Cardiac muscle cell (in vitro differentiated cells and primary cell): ENCODE data around the gene XPNPEP1. TPM values are rescaled to one million over a fixed set of nuclear protein-coding genes. Genes with fewer than 3 reads are reported as not detected.

Source experiments
- DNase-seq, 2 donors: peaks; one replicate each; pipeline versions ENCODE4 v3.0.0 to v3.0.0-alpha.2; 2010 to 2017; ENCODE audit warnings: low read depth in 1 of 2, low spot score in 1 of 2
- H3K27ac ChIP-seq: fragments of 200-600 bp; sonication (generic); 2 replicates; pipeline ENCODE4 v1.5.1; 2016
- H3K27me3 ChIP-seq: fragments of 200-600 bp; sonication (generic); 2 replicates; pipeline ENCODE4 v1.6.0; 2016; ENCODE audit warnings: control low read depth
- H3K36me3 ChIP-seq: fragments of 200-600 bp; sonication (generic); 2 replicates; pipeline ENCODE4 v1.5.1; 2016; ENCODE audit warnings: control low read depth
- H3K4me1 ChIP-seq: fragments of 200-600 bp; sonication (generic); 2 replicates; pipeline ENCODE4 v1.8.1; 2017; ENCODE audit warnings: low read depth, mild to moderate bottlenecking, mixed run types
- H3K4me3 ChIP-seq: fragments of 200-600 bp; sonication (generic); 2 replicates; pipeline ENCODE4 v1.5.1; 2016; ENCODE audit warnings: mild to moderate bottlenecking
- H3K9me3 ChIP-seq: fragments of 200-600 bp; sonication (generic); 2 replicates; pipeline ENCODE4 v1.5.1; 2017; ENCODE audit warnings: low read depth, mild to moderate bottlenecking, control low read depth
- polyA plus RNA-seq: library from polyadenylated mRNA; unstranded; fragments of >200 nt; fragmentation: Nextera tagmentation; extraction: Ambion mirVana; gene quantifications from 2 replicates; pipeline ENCODE4 v1.2.1, GENCODE V29; 2016
- total RNA-seq: library from RNA; depleted of rRNA; stranded (reverse); fragments of >200 nt; gene quantifications from 2 replicates; pipeline ENCODE4 v1.2.3, GENCODE V29; 2016
- TF ChIP-seq, protein P1 (sequence below): IDR thresholded peaks from 2 replicates; pipeline ENCODE4 v1.5.1; 2012; ENCODE audit warnings: low read depth, mild to moderate bottlenecking, low read length

XPNPEP1 gene
- total and polyA plus RNA-seq, 2 experiments from 2014 or later = 68.1 to 114 TPM

DNA sequence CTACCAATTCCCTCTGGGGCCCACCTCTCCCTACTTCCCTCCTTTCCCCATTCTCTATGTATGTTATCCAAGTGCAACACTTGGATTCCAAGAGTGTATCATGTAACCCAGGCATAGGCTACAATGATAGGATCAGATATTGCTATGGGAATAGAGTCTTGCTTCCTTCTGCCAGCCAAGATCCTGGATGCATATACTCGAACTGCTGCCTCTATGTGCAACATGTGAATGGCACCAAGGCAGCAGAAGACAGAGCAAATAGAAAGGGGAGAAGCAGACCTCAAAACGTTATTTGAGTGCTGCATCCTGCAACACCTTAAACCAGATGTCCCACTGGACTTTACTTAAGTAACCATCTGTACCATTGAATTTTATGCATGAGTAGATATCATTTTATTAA is 3.5 kb upstream of the XPNPEP1 start:
- TF ChIP-seq, protein P1, sequence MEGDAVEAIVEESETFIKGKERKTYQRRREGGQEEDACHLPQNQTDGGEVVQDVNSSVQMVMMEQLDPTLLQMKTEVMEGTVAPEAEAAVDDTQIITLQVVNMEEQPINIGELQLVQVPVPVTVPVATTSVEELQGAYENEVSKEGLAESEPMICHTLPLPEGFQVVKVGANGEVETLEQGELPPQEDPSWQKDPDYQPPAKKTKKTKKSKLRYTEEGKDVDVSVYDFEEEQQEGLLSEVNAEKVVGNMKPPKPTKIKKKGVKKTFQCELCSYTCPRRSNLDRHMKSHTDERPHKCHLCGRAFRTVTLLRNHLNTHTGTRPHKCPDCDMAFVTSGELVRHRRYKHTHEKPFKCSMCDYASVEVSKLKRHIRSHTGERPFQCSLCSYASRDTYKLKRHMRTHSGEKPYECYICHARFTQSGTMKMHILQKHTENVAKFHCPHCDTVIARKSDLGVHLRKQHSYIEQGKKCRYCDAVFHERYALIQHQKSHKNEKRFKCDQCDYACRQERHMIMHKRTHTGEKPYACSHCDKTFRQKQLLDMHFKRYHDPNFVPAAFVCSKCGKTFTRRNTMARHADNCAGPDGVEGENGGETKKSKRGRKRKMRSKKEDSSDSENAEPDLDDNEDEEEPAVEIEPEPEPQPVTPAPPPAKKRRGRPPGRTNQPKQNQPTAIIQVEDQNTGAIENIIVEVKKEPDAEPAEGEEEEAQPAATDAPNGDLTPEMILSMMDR = no peak
- no peaks in the 10 kb centered on the region for H3K9me3 ChIP-seq
- no peaks in the 10 kb centered on the region for H3K27me3 ChIP-seq
- H3K27ac ChIP-seq = no peak overlapping the region
- H3K4me1 ChIP-seq = no peaks in the 10 kb centered on the region
- H3K36me3 ChIP-seq = no peaks in the 10 kb centered on the region
- H3K4me3 ChIP-seq = no peak overlapping the region
- DNase-seq = no peak

DNA sequence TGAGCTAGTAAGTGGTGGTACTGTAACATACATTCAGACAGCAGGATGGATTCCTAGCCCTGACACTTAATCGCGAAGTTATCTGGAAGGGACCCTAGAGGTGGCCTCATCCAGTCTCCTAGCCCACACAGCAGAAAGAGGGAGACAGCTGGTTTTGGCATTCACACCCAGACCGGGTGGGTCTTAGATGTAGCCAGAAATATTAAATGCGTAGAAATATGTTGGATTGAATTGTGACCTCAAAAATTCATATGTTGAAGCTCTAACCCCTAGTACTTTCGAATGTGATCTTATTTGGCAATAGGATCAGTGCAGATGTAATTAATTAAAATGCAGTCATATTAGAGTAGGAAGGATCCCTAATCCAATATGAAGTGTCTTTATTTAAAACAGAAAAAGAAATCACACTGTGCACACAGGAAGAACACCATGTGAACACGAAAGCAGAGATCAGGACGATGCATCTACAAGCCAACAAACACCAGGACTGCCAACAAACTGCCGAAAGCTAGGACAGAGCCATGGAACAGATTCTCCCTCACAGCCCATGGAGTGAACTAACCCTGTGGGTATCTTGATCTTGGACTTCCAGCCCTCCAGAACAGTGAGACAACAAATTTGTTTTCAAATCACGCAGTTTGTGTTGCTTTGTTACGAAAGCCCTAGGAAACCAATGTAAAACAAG is 2.9 kb upstream of the XPNPEP1 start:
- H3K27ac ChIP-seq = no peak overlapping the region
- TF ChIP-seq, protein P1 = no peak
- H3K27me3 ChIP-seq = no peaks in the 10 kb centered on the region

DNA sequence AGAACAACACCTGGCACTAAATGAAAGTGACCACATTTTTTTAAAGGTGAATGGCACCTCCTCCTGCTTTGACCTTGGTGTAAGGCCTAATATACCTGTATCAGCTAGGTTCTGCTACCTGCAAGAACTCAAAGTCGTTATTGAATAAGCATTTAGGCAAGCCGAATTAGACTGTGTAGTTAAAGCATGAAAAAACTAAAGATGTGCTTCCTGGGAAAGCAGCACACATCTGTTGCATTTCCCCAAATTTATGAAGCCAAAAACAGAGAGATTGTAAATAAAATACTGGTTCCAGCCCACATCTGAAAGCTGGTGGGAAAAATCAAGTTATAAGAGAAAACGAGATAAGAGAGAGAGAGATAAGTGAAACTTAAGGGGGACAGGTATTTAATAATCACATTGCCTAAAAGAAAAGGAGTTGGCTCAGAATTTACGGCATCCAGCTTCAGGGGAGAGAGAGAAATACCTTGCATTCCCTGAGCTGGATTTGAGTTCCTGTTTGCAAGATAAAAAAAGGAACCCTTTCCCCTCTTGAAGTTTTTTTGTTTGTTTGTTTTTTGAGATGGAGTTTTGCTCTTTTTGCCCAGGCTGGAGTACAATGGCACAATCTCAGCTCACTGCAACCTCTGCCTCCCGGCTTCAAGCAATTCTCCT is 1.8 kb upstream of the XPNPEP1 start:
- Histone ChIP-seq H3K36me3 (no peaks in the 10 kb centered on the region), H3K27me3 (no peaks in the 10 kb centered on the region), H3K4me3 (no peak overlapping the region), H3K27ac (no peak overlapping the region), H3K4me1 (no peaks in the 10 kb centered on the region), H3K9me3 (no peaks in the 10 kb centered on the region)
- DNase-seq = no peak
- TF ChIP-seq, protein P1 = no peak

More for the DNA sequence above, 2.9 kb upstream of the XPNPEP1 start:
- no peaks in the 10 kb centered on the region for H3K4me1 ChIP-seq
- no peak overlapping the region for H3K4me3 ChIP-seq
- no peaks in the 10 kb centered on the region for H3K36me3 ChIP-seq
- no peak for DNase-seq
- no peaks in the 10 kb centered on the region for H3K9me3 ChIP-seq

DNA sequence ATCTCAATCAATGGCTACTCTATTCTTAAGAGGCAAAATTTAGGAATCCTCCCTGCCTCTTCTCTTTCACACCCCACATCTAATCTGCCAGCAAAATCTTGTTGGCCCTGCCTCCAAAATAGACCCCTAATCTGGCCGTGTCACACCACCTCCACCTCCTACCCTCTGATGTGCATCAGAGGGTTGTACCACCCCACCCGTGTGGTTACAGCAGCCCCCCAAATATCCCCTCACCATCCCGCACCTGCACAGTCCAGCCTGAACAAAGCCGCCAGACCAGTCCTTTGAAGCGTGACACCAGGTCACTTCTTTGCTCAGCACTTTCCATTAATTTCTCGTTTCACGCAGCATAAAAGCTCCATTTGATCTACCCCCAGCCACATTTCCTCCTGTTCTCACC is 776 bp upstream of the XPNPEP1 start:
- Histone ChIP-seq H3K4me1 (no peaks in the 10 kb centered on the region), H3K27me3 (no peaks in the 10 kb centered on the region), H3K36me3 (no peaks in the 10 kb centered on the region), H3K27ac (no peak overlapping the region), H3K9me3 (no peaks in the 10 kb centered on the region), H3K4me3 (no peak overlapping the region)
- DNase-seq = no peak
- TF ChIP-seq, protein P1 = no peak

DNA sequence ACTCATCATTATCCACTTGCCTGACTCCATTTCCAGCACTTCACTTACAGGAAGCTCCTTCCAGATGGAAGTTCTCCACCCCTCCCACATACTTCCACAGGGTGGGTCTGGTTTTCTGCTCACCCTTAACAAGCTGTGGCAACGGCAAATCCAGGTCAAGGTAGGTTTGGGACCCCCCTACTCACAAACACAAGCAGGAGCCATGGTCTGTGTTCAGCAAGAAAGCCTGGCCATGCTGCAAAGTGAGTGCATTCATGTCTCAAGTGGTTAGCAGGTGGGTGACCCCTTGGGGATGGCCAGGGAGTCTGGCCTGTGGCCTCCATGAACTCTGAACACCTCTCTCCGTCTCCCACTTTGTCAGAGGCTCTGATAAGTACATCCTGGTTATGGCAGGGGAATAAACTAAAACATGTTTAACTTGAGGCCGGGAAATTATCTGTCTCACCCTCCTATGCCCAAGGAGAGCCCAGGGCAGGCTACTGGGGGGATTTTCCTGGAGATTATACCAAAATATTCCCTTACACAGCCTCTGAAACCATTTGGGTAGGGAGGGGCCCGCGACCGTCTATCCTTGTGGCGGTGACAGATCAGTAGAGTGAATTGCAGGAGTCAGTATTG is 844 bp downstream of the XPNPEP1 start:
- H3K4me1 ChIP-seq = no peaks in the 10 kb centered on the region
- TF ChIP-seq, protein P1 = no peak
- peak in 1 of 2 donors; percentile 23 for DNase-seq
- H3K4me3 ChIP-seq = peak overlapping the region; percentile 75
- H3K27me3 ChIP-seq = no peaks in the 10 kb centered on the region
- no peaks in the 10 kb centered on the region for H3K9me3 ChIP-seq
- H3K36me3 ChIP-seq = no peaks in the 10 kb centered on the region
- H3K27ac ChIP-seq = peak overlapping the region; percentile 91
